ENCODE results near the gene RNF220.
"Not testable (repeated sequence)": the region's sequence is repeated elsewhere in the genome, so short reads cannot be mapped to it uniquely, and the experiment has no call there.

RNF220 gene

DNA sequence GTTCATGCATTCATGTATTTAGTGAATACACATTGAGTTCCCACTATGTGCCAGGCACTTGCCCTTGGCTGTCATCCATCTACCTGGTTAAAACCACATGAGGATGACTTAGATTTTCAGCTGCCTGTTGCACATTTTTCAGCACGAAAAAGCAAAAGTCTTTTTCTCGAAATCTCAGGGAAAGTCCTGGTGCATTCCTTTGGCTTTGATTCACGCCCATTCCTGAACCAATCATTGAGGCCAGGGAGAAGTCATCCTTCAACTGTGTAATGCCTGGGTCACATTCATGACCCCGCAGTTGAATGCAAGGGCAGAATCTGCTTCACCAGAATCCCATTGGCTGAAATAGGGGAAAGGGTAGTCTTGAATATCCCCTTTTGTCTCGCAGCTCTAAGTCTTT is 84.4 kb downstream of the RNF220 start:
- no peak for DNase-seq (ENCODE audit: low spot score)

- no peak for DNase-seq (ENCODE audit: low spot score)
These were observed 91.6 kb downstream of the RNF220 start for GRCh38 chr1:44496541-44497171.

DNA sequence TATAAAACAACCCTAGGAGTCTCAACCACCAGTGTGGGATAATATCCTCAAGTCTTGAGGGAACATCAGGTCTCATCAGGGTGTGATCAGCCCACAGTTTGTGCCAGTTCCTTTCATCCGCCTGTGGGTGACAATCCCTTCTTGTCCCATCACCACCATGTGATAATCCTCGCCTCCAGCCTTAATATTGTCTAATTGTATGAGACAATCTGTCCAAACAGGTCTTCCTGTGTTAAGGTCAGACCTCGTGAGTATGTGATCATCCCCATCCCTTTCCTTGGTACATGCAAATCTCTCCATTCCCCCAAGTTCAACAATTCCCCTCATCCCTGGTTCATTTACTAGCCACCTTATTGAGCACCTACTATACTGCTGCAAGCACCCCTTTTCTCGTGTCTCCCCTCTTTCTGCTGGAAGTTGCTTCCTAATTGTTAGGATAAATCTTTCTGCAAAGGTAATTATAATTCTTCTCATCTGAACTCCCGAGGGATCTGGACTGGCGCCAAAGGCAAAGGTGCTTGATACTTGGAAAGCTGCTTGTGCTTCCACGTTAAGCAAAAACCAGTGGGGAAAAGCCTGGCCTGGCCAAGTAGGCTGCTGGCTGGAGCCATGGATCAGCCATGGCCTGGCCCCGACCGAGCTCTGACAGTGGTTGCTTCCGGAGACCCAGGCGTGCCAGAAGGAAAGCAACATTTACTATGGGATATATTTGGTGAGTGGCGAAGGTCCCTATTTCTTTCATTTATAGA is 92.5 kb downstream of the RNF220 start:
- no peak for DNase-seq (ENCODE audit: low spot score)

DNA sequence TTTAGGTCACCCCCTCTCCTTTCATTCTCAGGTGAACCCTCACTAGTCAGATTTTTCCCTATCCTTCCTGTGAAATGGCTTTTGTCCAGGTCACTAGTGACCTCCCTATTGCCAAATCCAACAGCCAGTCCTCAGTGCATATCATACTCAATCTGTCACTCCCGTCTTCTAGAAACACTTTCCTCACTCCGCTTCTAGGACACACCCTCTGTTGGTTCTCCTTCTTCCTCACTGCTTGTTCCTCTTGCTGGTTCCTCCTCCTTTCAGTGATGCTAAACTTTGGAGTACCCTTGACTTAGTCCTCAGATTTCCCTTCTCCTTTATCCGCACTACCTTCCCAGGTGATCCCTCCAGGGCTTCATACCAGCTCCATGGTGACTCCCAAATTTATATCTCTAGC is 94.3 kb downstream of the RNF220 start:
- DNase-seq (ENCODE audit: low spot score), result no peak

DNA sequence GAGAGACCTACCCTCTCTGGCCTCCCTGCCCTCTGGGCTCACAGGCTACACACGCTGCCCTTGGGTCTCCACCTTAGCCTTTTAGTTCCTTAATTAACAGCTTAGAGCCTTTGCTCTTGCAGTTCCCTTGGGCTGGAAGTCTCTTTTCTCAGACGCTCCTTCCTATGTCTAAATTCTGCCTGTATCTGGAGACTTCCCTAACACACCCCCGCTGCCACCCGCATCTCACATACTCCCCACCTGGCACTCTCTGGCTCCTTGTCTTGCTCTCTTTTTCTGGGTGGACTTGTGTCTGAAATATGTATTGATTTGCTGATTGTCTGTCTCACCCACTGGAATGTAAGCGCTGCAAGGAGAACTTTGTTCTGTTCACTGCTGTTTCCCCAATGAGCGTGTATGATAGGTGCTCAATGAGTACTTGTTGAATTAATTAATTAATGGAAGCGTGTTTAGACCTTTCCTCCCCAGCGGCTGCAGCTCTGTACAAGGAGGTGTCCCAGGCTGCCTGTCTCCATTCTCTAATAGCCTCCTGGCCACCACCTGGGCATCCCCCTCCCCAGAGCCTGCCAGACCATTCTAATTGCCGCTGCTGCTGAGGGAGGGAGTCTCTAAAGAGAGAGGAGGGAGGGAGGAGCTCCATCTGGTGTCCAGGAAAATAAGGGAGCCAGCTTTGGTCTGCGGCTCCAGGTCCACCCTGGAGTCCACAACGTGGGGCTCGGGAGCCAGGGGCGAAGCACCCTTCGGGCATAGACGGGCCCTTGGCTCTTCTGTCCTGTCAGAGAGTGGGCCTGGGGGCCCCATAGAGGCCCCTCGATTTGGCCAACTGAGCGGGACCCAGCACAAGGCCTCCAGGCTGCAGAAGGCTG is 95.4 kb downstream of the RNF220 start:
- DNase-seq (ENCODE audit: low spot score), result peak; percentile 59

GRCh38 chr1:44501047-44501890 is 96.2 kb downstream of the RNF220 start:
- DNase-seq (ENCODE audit: low spot score), result no peak

DNA sequence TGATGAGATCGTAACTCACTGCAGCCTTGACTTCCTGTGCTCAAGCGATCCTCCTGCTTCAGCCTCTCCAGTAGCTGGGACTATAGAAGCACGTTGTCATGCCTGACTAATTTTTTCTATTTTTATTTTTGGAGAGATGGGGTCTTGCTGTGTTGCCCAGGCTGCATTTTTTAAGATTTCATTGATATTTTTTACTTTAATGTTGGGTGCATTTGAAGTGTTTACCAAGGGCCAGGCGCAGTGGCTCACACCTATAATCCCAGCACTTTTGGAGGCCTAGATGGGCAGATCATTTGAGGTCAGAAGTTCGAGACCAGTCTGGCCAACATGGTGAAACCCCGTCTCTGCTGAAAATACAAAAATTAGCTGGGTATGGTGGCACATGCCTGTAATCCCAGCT is 97.8 kb downstream of the RNF220 start:
- DNase-seq (ENCODE audit: low spot score), result not testable (repeated sequence)

- DNase-seq (ENCODE audit: low spot score), result no peak
These were observed 98.6 kb downstream of the RNF220 start for GRCh38 chr1:44503625-44504024.

- DNase-seq (ENCODE audit: low spot score), result no peak
These were observed 100.3 kb downstream of the RNF220 start for GRCh38 chr1:44505210-44505993.

- no peak for DNase-seq (ENCODE audit: low spot score)
These were observed 102.7 kb downstream of the RNF220 start for GRCh38 chr1:44507490-44508396.

- DNase-seq (ENCODE audit: low spot score), result no peak
These were observed 103.3 kb downstream of the RNF220 start for GRCh38 chr1:44508397-44508745.

GRCh38 chr1:44511363-44511762 is 106.3 kb downstream of the RNF220 start:
- DNase-seq (ENCODE audit: low spot score), result no peak

DNA sequence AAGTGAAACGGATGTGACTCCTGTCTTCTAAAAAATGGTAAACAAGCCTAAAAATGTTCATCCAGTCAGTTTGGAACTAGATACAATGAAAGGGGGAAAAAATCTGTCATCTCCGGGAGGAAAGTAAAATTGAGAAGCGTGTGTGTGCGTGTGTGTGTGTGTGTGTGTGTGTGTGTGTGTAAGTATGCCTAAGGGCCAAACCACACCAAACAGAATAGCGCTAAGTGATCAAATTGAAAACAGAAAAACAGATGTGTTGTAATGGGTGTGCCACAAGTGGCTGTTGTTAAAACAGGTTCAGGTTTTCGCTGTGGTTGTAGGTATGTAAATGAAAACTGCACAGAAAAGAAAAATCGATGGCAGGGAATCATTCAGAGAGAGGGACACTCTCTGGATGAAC is 106.7 kb downstream of the RNF220 start:
- no peak for DNase-seq (ENCODE audit: low spot score)

DNA sequence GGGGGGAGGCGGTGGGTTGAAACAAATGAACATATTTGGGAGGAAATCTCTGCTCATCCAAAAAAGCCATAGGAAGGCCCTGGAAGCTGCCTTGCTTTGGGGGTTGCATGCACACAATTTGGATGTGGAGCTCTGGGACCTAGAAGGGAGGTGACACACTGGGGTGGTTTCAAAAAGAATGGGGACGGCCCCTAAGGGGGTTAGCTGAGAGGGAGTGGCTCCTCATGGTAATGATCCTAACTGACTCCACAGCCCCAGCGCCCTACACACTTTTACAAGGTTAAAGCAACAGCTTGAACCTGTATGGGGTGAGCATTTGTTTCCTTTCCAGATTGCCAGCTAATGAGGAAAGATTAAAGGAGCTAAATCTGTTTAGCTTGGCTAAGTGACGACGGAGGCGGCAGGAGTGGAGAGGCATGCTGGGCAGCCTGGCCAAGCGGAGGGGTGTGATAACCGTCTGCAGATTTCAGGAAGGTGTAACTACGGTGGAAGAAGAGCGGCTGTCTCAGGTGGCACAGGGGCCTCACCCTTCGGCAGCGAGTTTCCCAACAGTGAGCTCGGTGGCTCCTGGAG is 107.3 kb downstream of the RNF220 start:
- DNase-seq (ENCODE audit: low spot score), result no peak

DNA sequence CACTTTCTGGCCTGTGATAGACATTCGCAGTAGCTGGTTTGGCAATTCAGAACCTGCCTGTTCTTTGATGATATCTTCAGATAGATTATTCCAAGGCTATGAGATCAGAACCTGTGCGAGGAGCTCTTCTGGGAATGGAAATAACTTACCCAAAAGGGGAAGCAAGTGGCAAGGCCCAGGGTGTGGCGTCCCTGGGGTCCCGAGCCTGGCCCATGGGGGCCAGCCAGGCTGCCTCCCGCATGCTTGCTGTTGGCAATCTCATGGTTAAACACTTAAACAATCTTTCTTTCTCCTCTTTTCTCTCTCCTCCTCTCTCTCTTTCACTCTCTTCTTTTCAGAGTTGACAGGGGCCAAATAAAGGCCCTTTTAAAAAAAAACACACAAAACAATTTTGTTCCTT is 108.1 kb downstream of the RNF220 start:
- no peak for DNase-seq (ENCODE audit: low spot score)

- no peak for DNase-seq (ENCODE audit: low spot score)
These were observed 109.6 kb downstream of the RNF220 start for GRCh38 chr1:44514673-44515072.

DNA sequence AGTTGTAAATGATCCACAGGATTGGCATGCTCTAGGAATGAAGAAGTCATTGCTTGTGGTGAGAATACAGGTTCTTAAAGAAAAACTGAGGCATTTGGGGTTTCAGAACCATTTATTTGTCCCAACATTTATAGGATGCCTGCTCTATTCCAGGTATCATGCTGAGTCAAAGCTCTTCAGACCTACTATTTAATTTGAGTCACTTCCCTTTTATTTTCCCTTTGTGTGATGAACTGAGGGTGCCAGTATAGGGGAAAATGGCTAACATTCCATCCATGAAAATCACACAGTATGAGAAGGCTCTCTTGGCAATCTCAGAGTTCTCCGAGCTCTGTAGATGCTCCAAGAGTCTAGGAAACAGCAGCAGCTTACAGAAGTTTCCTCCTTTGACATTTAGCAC is 110.4 kb downstream of the RNF220 start:
- DNase-seq (ENCODE audit: low spot score), result no peak

DNA sequence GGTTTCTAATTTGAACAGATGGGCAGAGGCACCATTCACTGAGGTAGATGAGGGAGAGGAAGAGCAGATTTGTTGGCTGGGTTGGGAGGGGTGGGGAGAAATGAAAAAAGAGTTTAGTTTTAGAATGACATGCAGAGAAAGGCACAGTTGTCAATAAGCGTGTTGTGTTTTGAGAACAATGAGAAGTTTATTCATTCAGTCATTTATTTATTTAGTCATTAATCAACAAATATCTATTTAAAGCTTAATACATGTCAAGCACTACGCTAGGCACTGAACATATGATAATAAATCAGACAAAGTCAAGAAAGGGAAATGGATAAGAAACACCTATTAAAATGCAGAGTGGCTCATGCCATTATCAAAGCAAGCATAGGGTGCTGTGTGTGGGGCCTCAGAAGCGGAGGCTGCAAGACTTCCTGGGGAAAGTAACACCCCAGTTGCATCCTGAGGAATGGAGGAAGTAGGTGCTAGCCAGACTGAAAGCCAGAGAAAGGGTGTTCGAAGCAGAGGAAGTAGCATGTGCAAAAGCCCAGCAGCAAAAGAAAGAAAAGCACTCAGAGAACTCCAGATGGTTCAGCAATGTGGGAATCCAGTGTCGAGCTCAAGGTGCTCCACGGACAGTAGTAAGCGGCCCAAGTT is 114.1 kb downstream of the RNF220 start:
- no peak for DNase-seq (ENCODE audit: low spot score)

Measured in SK-N-DZ (cell line).